Stimulated activated CD4-positive, alpha-beta T cell treated with anti-CD3 and anti-CD28 coated beads, Interleukin-12 subunit alpha, Interleukin-12 subunit beta, amount 100 ng/mL, for 48 hours (primary cell): Measurements from ENCODE around the gene PRXL2B.
"Not testable (repeated sequence)": the region's sequence is repeated elsewhere in the genome, so short reads cannot be mapped to it uniquely, and the experiment has no call there.

Experiments
- DNase-seq, 3 donors: peaks; one replicate each; pipeline ENCODE4 v3.0.0-alpha.2; 2020; ENCODE audit warnings: low read depth in 2 of 3, low spot score in 1 of 3

The PRXL2B gene

DNA sequence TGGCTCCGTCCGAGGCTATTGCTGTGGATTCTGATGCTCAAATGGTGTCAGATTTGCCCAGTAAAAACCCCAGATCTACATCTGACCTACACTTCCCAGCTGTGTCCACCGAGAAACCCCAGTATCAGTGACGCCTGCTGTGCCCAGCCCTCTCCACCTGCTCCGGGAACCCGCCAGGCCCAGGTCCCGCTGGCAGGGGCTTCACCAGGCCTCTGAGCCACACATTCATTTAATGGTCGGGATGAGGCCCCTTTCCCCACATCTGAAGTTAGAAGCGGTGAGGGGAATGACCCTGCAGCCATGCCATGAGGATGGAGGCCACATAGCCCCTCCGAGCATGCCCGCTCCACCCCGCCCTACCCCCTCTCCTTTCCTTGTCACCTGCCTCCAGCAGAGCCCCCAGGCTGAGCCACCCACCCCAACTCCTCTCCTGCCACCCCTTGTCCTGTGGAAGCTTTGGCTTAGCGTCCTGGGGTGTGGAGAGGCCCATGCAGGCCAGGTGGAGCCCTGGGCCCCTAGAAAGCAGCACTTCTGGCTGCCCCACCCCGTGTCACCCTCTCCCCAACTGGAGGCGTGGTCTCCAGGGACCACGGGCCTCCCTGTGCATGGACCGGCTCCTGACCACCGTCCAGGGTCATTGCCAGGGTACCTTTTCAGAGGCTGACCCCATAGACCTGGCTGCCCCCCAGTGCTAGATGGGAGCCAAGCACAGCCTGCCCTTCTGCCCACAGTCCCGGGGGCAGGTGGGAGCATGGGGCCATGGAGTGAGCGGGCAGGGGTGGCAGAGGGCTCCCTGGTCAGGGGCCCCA, 22.4 kb upstream of the PRXL2B start:
- DNase-seq = no peak

DNA sequence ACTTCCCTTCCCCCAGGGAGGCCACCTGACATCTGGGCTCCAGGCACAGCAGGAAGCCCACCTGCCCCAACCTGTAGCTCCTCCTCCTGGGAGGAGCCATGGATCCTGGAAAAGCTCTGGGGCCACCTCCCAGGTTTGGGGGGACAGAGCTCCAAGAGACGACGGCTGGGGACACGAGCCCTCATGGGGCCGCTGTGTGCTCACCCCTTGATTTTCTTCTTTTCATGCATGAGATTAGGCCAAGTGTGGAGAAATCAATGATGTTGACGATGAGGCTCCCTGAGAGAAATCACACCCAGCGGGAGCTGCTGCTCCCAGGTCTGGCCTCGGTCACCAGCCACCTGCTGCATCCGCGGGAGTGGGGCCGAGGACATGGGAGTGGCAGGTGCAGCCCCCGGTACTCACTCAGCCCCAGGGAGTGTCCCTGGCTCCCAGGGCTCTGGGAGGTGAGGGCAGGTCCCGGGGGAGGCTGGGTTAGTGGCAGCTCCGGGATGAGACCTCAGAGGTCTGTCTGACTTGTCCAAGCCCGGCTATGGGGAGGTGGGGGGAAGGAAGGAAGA, 21.7 kb upstream of the PRXL2B start:
- no peak for DNase-seq

GRCh38 chr1:2566101-2567045, 20.2 kb upstream of the PRXL2B start:
- DNase-seq = no peak

- DNase-seq = no peak
Measured at GRCh38 chr1:2567083-2567679, 19.4 kb upstream of the PRXL2B start.

- DNase-seq = not testable (repeated sequence)
Measured at GRCh38 chr1:2568187-2568816, 18.3 kb upstream of the PRXL2B start.

- no peak for DNase-seq
Measured at GRCh38 chr1:2569060-2569459, 17.5 kb upstream of the PRXL2B start.

DNA sequence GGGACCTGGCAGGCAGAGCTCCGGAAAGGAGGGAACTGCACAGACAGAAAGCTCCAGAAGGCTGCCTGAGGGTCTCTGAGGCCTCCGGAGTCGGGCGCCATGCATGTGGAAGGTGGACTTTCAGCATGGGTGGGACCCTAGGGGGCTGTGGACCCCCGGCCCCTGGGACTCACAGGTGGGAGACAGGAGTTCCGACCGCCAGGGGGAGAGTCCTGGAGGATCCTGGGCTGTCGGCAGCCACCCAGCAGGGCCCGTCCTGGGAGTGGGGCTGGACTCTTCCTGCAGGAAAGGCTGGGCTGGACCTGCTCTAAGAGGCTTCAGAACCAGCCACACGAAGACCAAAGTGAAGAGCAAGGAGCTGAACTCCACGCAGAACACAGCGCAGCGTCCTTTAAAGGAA, 16.9 kb upstream of the PRXL2B start:
- DNase-seq = not testable (repeated sequence)

DNA sequence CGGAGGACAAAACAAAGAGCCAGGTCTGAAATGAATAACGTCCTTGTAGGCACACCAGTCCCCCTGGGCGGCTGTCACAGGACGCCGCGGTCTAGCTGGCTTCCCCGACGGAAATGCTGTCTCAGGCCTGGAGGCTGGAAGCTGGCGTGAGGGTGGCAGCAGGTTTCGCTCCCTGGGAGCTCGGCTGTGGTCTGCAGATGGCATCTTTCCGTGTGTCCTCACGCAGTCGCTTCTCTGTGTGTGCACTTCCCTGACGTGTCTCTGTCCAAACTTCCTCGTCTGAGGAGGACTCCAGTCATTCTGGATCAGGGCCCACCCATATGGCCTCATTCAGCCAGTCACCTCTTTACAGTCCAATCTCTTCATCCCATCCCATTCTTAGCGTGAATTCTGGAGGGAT, 16.2 kb upstream of the PRXL2B start:
- DNase-seq = no peak

GRCh38 chr1:2571348-2571747, 15.2 kb upstream of the PRXL2B start:
- DNase-seq = no peak

DNA sequence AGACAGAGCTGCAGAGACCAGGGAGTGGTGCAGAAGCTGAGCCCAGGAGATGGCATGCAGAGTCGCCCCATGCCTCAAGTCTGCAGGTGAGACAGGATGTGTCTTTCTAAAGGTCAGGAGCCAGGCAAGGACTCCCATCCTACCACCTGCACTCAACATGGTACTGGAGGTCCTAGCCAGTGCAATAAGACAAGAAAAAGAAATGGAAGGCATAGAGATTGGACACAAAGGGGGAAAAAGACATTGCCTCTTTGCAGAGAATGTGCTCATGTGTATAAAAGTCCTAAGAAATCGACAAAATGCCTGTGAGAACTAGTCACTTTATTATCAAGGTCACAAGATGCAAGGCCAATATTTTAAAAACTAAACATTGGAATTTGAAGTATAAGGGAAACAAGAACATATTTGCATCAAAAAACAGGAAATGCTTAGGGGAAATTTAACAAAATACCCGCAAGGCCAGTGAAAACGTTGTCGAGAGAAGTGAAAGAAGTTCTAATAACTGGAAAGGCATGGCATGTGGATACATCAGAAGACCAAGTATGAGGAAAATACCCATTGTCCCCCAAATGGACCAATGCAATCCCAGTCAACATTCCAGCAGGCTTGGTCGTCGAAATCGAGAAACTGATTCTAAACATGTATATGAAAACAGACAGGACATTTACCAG, 13.2 kb upstream of the PRXL2B start:
- no peak for DNase-seq

- no peak for DNase-seq
Measured at GRCh38 chr1:2574350-2574749, 12.2 kb upstream of the PRXL2B start.

DNA sequence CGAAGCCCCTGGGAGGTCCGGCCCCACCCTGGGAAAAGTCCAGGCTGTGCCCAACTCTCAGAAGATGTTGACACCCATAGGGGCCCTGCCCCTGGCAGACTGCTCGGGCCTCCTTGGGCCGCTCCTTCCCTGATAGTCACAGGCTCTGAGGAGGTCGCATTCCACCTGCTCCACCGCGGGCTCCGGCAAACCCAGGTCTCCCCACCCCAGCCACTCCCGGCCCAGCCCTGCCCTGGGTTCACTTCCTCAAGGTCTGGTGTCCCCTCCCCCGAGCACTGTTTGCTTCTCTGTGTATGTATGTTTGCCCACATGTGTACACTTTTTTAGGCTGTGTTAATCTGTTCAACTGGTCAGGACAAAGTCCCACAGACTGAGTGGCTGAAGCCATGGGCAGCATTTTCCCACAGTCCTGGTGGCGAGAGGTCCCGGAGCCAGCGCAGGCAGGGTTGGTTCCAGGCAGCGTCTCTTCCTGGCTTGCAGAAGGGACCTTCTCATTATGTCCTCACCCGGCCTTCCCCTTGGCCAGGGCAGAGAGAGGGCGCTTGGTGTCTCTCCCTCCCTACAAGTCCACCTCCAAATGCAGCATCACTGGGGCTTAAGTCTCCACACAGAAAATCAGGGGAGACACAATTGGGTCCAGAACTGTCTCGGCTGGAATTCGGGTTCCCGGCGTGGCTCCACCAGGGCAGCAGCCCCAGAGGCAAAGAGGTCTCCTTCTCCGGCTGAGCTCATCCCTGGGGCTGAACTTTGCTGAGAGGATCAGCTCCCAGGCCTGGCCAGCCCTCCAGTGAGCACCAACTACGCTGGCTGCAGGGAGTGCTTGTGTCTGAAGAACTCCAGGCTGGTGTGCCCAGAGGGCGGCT, 10.5 kb upstream of the PRXL2B start:
- DNase-seq = no peak

DNA sequence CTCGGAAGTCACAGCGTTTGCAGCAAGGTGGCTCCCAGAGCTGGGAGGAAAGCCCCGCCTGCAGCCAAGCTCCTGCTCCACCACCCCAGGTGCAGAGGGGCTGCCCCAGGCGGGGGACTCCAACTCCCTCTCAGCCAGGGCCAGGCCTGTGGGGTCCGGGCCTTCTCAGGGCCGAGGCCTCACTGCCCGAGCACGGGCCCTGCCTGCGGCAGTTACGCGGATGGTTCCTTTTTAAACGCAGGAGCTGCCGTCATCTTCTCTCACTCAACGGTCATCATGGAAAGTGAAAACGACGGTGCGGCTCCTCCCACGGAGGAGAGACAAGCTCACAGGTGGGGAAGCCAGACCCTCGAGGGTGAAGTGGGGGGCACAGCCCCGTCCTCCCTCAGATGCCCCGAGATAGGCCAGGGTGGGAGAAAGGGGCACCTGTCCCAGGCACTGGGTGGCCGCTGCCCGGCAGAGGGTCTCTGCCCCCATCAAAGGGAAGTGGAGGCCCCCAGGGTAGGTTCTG, 9.0 kb upstream of the PRXL2B start:
- not testable (repeated sequence) for DNase-seq

DNA sequence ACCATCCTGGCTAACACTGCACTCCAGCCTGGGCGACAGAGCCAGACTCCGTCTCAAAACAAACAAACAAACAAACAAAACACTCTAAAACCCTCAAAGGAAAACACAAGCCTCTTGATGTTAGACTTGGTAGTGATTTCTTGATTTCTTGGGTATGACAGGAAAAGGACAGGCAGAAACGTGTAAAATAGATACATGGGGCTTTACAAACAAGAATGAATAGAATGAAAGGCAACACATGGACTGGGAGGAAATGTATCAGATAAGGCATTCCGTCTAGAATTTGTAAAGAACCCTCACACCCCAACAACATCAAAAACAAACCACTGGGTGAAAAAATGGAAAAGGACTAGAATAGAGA, 7.8 kb upstream of the PRXL2B start:
- DNase-seq = no peak

- DNase-seq = no peak
Measured at GRCh38 chr1:2580691-2581090, 5.9 kb upstream of the PRXL2B start.

- no peak for DNase-seq
Measured at GRCh38 chr1:2582391-2582790, 4.2 kb upstream of the PRXL2B start.

DNA sequence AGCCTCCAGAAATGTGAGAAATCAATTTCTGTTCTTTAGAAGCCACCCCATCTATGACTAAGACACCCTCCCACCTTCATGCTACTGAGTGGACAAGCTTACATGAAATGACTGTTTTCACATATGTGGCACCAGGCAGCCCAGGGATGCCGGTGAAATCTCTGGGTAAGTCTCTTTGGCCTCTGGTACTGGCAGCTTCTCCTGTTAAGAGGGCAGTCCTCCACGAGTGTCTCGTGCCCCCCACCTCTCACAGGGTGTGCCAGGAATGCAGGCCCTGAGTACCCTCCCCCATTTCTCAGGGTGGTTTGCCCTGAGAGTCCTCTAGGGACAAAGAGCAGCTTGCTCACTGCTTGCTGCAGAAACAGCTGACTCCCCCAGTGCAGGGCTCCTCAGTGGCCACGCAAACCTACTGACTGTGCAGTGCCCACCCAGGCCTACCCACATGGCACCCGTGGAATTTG, 3.2 kb upstream of the PRXL2B start:
- DNase-seq = no peak

GRCh38 chr1:2583871-2584351, 2.7 kb upstream of the PRXL2B start:
- DNase-seq = peak in 1 of 3 donors; percentile 15

DNA sequence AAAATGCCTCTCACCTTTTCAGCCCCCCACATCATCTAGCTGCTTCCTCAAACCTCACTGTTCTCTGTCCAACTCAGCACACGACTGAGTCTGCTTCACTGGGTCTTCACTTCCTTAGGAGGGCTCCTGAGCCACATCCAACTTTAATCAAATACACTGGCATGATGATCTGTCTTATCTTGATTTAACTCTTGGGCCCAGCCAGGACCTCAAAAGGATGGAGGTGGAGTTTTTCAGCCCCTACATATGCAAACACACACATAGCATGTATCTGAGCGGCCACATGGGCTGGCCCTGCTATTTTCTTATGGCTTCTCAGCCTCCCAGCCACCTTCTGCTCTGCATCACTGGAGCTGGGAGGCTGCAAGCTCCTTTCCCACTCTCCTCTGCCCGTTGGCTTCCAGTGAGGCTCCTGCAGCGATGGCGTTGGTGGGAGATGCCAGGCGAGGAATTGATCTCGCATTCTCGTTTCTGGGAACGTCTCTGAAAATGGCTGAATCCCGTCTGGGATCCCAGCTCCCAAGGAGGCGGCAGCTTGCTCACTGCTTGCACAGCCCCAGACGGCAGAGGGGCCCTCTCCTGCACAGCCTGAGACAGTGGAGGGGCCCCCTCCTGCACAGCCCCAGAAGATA, 1.8 kb upstream of the PRXL2B start:
- DNase-seq = no peak
